Trophoblast cell (in vitro differentiated cells and primary cell): ENCODE results near the gene DBNL.

Experiments
- DNase-seq, 2 donors: peaks; one replicate each; pipeline ENCODE4 v3.0.0-alpha.2; 2016
- H2AFZ ChIP-seq: 2 replicates; pipeline ENCODE4 v1.6.1; 2013; ENCODE audit warnings: low read length, moderate library complexity, mild to moderate bottlenecking; ENCODE audit not compliant: insufficient read depth, poor library complexity
- H2AK5ac ChIP-seq: 2 replicates; pipeline ENCODE4 v1.6.1; 2013; ENCODE audit warnings: mild to moderate bottlenecking, low read length
- H2BK120ac ChIP-seq: 2 replicates; pipeline ENCODE4 v1.6.1; 2013; ENCODE audit warnings: low read length, mild to moderate bottlenecking, moderate library complexity; ENCODE audit not compliant: insufficient read depth, poor library complexity
- H2BK12ac ChIP-seq: 2 replicates; pipeline ENCODE4 v1.6.1; 2013; ENCODE audit warnings: mild to moderate bottlenecking, low read length, moderate library complexity
- H2BK5ac ChIP-seq: 2 replicates; pipeline ENCODE4 v1.6.1; 2013; ENCODE audit warnings: low read length, low read depth, moderate library complexity, mild to moderate bottlenecking; ENCODE audit not compliant: poor library complexity
- H3K14ac ChIP-seq: 2 replicates; pipeline ENCODE4 v1.6.1; 2013; ENCODE audit warnings: mild to moderate bottlenecking, low read length
- H3K18ac ChIP-seq: 2 replicates; pipeline ENCODE4 v1.6.1; 2013; ENCODE audit warnings: mild to moderate bottlenecking, low read length
- H3K23ac ChIP-seq: 2 replicates; pipeline ENCODE4 v1.6.1; 2013; ENCODE audit warnings: low read length
- H3K27ac ChIP-seq: 2 replicates; pipeline ENCODE4 v1.5.1; 2013; ENCODE audit warnings: low read depth, mild to moderate bottlenecking, inconsistent platforms, low read length, moderate library complexity
- H3K27me3 ChIP-seq: 2 replicates; pipeline ENCODE4 v1.6.1; 2013; ENCODE audit warnings: inconsistent platforms, mild to moderate bottlenecking, low read length, moderate library complexity; ENCODE audit not compliant: insufficient read depth
- H3K36me3 ChIP-seq, 2 experiments: 1 replicate in 1 of 2; 2 replicates in 1 of 2; pipeline ENCODE4 v1.6.1; 2013; ENCODE audit warnings: low read length in 2 of 2, mild to moderate bottlenecking in 2 of 2, moderate library complexity in 1 of 2; ENCODE audit not compliant: insufficient read depth in 2 of 2, control insufficient read depth in 1 of 2
- H3K4ac ChIP-seq: 2 replicates; pipeline ENCODE4 v1.6.1; 2013; ENCODE audit warnings: low read depth, mild to moderate bottlenecking, low read length, moderate library complexity
- H3K4me1 ChIP-seq, 2 experiments: 1 replicate in 1 of 2; 2 replicates in 1 of 2; pipeline ENCODE4 v1.6.1; 2013; ENCODE audit warnings: low read length in 2 of 2, mild to moderate bottlenecking in 2 of 2, moderate library complexity in 1 of 2; ENCODE audit not compliant: insufficient read depth in 2 of 2, control insufficient read depth in 1 of 2
- H3K4me2 ChIP-seq: 2 replicates; pipeline ENCODE4 v1.6.1; 2013; ENCODE audit warnings: inconsistent platforms, mild to moderate bottlenecking, low read length, moderate library complexity
- H3K4me3 ChIP-seq: 2 replicates; pipeline ENCODE4 v1.5.1; 2013; ENCODE audit warnings: mild to moderate bottlenecking, low read depth, low read length, inconsistent platforms
- H3K79me1 ChIP-seq: one replicate; pipeline ENCODE4 v1.6.1; 2013; ENCODE audit warnings: low read length
- H3K79me2 ChIP-seq: 2 replicates; pipeline ENCODE4 v1.6.1; 2013; ENCODE audit warnings: low read length, mild to moderate bottlenecking; ENCODE audit not compliant: control insufficient read depth, insufficient read depth, poor library complexity
- H3K9ac ChIP-seq: 2 replicates; pipeline ENCODE4 v1.6.1; 2013; ENCODE audit warnings: mild to moderate bottlenecking, low read length
- H3K9me3 ChIP-seq: 2 replicates; pipeline ENCODE4 v1.6.1; 2013; ENCODE audit warnings: low read depth, mild to moderate bottlenecking, control low read depth, inconsistent platforms, low read length; ENCODE audit not compliant: insufficient read depth
- H4K12ac ChIP-seq: 2 replicates; pipeline ENCODE4 v1.6.1; 2013; ENCODE audit warnings: low read depth, mild to moderate bottlenecking, low read length, moderate library complexity
- H4K8ac ChIP-seq: 2 replicates; pipeline ENCODE4 v1.6.1; 2013; ENCODE audit warnings: low read depth, mild to moderate bottlenecking, low read length, moderate library complexity
- H4K91ac ChIP-seq: one replicate; pipeline ENCODE4 v1.6.1; 2013; ENCODE audit warnings: low read depth, mild to moderate bottlenecking, low read length, moderate library complexity
- WGBS: extraction: QIAGEN DNeasy Blood & Tissue Kit; methylation state at CpG from one replicate; pipeline ENCODE4 v1.1.7; 2013; ENCODE audit warnings: missing lambda C conversion rate; ENCODE audit not compliant: insufficient read length, insufficient coverage; ENCODE audit errors: extremely low coverage; 5-methylcytosine and 5-hydroxymethylcytosine counted together

The DBNL gene

GRCh38 chr7:44073664-44074348, 29.3 kb downstream of the DBNL start:
- peaks cover 6% of the 10 kb centered on the region for H3K79me1 ChIP-seq
- peak overlapping the region; percentile 52 for H2BK120ac ChIP-seq
- WGBS: no CpG with 5 or more reads among the region's 26 CpGs
- H4K91ac ChIP-seq: peak overlapping the region; percentile 57
- H3K4ac ChIP-seq: no peak overlapping the region
- H4K8ac ChIP-seq: peak overlapping the region; percentile 40
- peak overlapping the region; percentile 44 for H2BK5ac ChIP-seq
- no peak overlapping the region for H3K27ac ChIP-seq
- H3K4me2 ChIP-seq: no peak overlapping the region
- peak overlapping the region; percentile 41 for H3K18ac ChIP-seq
- no peak overlapping the region for H2AFZ ChIP-seq
- peak; percentile 90 to 95 for DNase-seq
- H3K14ac ChIP-seq: no peak overlapping the region
- no peak overlapping the region for H3K4me3 ChIP-seq
- no peak overlapping the region for H3K9ac ChIP-seq
- H2AK5ac ChIP-seq: peak overlapping the region; percentile 55
- peaks cover 48 to 49% of the 10 kb centered on the region in 2 experiments for H3K36me3 ChIP-seq
- H4K12ac ChIP-seq: peak overlapping the region; percentile 51
- H3K27me3 ChIP-seq: no peaks in the 10 kb centered on the region
- no peaks in the 10 kb centered on the region for H3K9me3 ChIP-seq
- peaks cover 10 to 14% of the 10 kb centered on the region in 2 experiments for H3K4me1 ChIP-seq
- H3K23ac ChIP-seq: no peak overlapping the region
- no peak overlapping the region for H2BK12ac ChIP-seq
- H3K79me2 ChIP-seq: no peaks in the 10 kb centered on the region

GRCh38 chr7:44074349-44074695, 29.8 kb downstream of the DBNL start:
- Histone ChIP-seq H3K9me3 (no peaks in the 10 kb centered on the region), H4K12ac (no peak overlapping the region), H4K8ac (no peak overlapping the region), H3K36me3 (peaks cover 50 to 53% of the 10 kb centered on the region in 2 experiments), H4K91ac (peak overlapping the region; percentile 20), H2AFZ (no peak overlapping the region), H2BK5ac (no peak overlapping the region), H3K27ac (no peak overlapping the region), H2BK12ac (no peak overlapping the region), H3K79me2 (no peaks in the 10 kb centered on the region), H3K4me1 (peaks cover 10 to 14% of the 10 kb centered on the region in 2 experiments), H3K23ac (no peak overlapping the region), H2AK5ac (no peak overlapping the region), H3K9ac (no peak overlapping the region), H3K14ac (no peak overlapping the region), H2BK120ac (no peak overlapping the region), H3K18ac (peak overlapping the region; percentile 41), H3K4me2 (no peak overlapping the region), H3K79me1 (peaks cover 6% of the 10 kb centered on the region), H3K4ac (no peak overlapping the region), H3K4me3 (no peak overlapping the region), H3K27me3 (no peaks in the 10 kb centered on the region)
- no CpG with 5 or more reads among the region's 13 CpGs for WGBS
- DNase-seq: peak in 1 of 2 donors; percentile 11

GRCh38 chr7:44075296-44076075, 31.0 kb downstream of the DBNL start:
- no peak overlapping the region for H2BK12ac ChIP-seq
- no peak overlapping the region for H3K27ac ChIP-seq
- WGBS: no CpG with 5 or more reads among the region's 17 CpGs
- no peak overlapping the region for H3K14ac ChIP-seq
- no peak overlapping the region for H3K4me3 ChIP-seq
- H3K79me2 ChIP-seq: no peaks in the 10 kb centered on the region
- H3K79me1 ChIP-seq: peaks cover 6% of the 10 kb centered on the region
- H3K9me3 ChIP-seq: no peaks in the 10 kb centered on the region
- H3K18ac ChIP-seq: no peak overlapping the region
- no peak overlapping the region for H2AK5ac ChIP-seq
- DNase-seq: no peak
- peaks cover 10 to 14% of the 10 kb centered on the region in 2 experiments for H3K4me1 ChIP-seq
- no peak overlapping the region for H2BK120ac ChIP-seq
- no peak overlapping the region for H2AFZ ChIP-seq
- H4K91ac ChIP-seq: no peak overlapping the region
- peaks cover 62 to 64% of the 10 kb centered on the region in 2 experiments for H3K36me3 ChIP-seq
- no peaks in the 10 kb centered on the region for H3K27me3 ChIP-seq
- H3K23ac ChIP-seq: no peak overlapping the region
- no peak overlapping the region for H3K4ac ChIP-seq
- no peak overlapping the region for H4K8ac ChIP-seq
- no peak overlapping the region for H4K12ac ChIP-seq
- H3K9ac ChIP-seq: no peak overlapping the region
- no peak overlapping the region for H2BK5ac ChIP-seq
- no peak overlapping the region for H3K4me2 ChIP-seq

GRCh38 chr7:44076101-44076895, 31.8 kb downstream of the DBNL start:
- no peak overlapping the region for H4K91ac ChIP-seq
- no peak overlapping the region for H2BK5ac ChIP-seq
- no peaks in the 10 kb centered on the region for H3K79me2 ChIP-seq
- peaks cover 10 to 14% of the 10 kb centered on the region in 2 experiments for H3K4me1 ChIP-seq
- no peak overlapping the region for H4K12ac ChIP-seq
- peaks cover 65 to 67% of the 10 kb centered on the region in 2 experiments for H3K36me3 ChIP-seq
- H3K27me3 ChIP-seq: no peaks in the 10 kb centered on the region
- no peak overlapping the region for H3K27ac ChIP-seq
- no peaks in the 10 kb centered on the region for H3K9me3 ChIP-seq
- no peak overlapping the region for H2BK12ac ChIP-seq
- no peak overlapping the region for H2AFZ ChIP-seq
- peaks cover 6% of the 10 kb centered on the region for H3K79me1 ChIP-seq
- no peak for DNase-seq
- H3K4ac ChIP-seq: no peak overlapping the region
- no peak overlapping the region for H3K9ac ChIP-seq
- H2AK5ac ChIP-seq: no peak overlapping the region
- no CpG with 5 or more reads among the region's 20 CpGs for WGBS
- no peak overlapping the region for H4K8ac ChIP-seq
- H3K23ac ChIP-seq: no peak overlapping the region
- H3K4me2 ChIP-seq: no peak overlapping the region
- H3K14ac ChIP-seq: no peak overlapping the region
- no peak overlapping the region for H3K18ac ChIP-seq
- H2BK120ac ChIP-seq: no peak overlapping the region
- H3K4me3 ChIP-seq: no peak overlapping the region
